HG03196 (cell line): Measurements from ENCODE around the gene NUP214.
"Not testable (repeated sequence)": the region's sequence is repeated elsewhere in the genome, so short reads cannot be mapped to it uniquely, and the experiment has no call there.

Experiments
- ATAC-seq: cut with Tn5 transposase; IDR thresholded peaks from one replicate; pipeline ENCODE4 v1.9.1; 2021; ENCODE audit not compliant: unreplicated experiment

NUP214 gene

DNA sequence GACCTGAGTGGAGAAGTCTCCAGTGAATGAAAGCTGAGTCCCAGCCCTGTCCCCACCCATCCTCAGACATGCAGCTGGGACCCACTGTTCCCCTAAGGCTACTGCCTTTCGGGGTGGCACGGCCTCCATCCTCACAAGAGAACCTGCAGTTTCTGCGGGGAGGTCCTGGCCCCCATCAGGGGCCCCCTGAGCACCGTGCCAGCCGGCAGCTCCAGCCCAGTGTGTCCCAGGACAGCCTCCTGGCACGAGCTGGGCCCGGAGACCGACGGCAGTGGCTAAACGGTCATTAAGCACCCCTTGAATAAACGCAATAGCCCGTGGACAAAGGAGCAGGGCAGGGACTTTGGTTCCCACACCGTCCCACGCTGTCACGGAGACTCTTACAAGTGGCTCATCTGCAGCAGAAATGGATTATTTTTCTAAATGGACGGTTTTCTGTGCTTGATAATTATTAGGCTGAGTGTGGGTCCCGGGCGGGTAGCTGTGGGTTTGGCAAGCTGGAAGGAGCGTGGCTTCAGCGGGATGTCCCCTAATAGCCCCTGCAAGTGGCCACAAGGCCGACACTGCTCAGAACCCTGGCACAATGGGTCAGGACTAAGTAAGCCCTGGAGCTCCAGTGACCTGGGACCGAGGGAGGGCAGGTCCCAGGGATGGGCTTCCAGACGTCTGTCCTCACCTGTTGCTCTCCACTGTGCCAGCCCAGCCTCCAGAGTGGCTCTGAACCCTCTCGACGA lies 133.5 kb downstream of the NUP214 start:
- ATAC-seq: no peak

GRCh38 chr9:131259432-131259898 lies 134.1 kb downstream of the NUP214 start:
- no peak for ATAC-seq

GRCh38 chr9:131259916-131260597 lies 134.7 kb downstream of the NUP214 start:
- ATAC-seq: no peak

DNA sequence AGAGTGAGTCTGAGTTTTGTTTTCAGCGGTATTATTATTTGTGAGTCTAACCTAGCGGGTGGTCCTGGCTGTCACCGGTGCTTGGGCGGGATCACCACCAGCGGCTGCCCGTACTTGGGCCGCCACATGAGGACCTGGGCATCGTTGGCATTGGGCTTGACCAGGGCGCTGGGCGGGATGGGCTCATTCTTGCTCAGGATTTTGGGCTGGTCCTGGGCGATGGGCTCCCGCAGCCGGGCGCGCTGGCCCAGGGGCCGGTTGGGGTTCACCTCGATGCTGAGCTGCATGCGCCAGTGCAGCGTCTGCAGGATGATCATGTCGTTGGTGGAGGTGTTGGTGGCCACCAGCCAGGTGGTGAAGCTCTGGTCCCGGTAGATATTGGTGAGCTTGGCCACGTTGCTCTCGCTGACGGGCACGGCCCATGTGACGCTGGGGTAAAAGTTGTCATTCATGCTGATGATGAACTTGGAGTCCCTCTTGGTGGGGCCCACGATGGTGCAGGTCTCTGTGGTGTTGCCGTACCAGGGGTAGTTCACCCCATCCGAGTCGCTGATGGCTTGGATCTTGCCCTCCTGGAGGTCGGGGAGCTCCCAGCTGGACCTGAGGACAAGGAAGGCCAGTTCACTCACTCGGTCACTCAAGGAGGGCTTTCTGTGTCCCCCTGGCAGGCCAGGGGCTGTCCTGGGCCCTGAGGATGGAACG lies 135.5 kb downstream of the NUP214 start:
- ATAC-seq: no peak

DNA sequence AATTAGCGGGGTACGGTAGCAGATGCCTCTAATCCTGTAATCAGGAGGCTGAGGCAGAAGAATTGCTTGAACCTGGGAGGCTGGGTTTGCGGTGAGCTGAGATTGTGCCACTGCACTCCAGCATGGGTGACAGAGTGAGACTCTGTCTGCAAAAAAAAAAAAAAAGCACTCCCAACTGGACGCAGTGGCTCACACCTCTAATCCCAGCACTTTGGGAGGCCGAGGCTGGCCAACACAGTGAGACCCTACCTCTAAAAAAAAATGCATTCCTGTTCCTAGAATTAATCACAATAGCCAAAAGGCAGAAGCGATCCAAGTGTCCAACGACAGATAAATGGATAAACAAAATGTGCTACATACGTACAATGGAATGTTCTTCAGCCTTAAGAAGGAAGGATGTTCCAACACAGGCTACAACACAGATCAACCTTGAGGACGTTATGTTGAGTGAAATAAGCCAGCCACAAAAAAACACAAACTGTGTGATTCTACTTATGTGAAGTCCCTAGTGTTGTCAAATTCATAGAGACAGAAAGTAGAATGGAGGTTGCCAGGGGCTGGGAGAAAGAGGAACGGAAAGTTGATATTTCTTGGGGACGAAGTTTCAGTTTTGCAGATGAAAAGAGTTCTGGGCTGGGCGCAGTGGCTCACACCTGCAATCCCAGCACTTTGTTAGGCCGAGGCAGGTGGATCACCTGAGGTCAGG lies 137.1 kb downstream of the NUP214 start:
- no peak for ATAC-seq

DNA sequence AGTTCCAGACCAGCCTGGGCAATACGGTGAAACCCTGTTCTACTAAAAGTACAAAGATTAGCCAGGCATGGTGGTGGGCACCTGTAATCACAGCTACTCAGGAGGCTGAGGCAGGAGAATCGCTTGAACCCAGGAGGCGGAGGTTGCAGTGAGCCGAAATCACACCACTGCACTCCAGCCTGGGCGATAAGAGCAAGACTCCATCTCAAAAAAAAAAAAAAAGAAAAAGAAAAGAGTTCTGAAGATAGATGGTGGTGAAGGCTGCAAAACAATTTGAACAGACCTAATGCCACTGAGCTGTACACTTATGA lies 137.6 kb downstream of the NUP214 start:
- ATAC-seq: not testable (repeated sequence)

- ATAC-seq: no peak
Observed at GRCh38 chr9:131263701-131264100, 138.3 kb downstream of the NUP214 start.

- ATAC-seq: no peak
Observed at GRCh38 chr9:131264231-131264630, 138.8 kb downstream of the NUP214 start.

DNA sequence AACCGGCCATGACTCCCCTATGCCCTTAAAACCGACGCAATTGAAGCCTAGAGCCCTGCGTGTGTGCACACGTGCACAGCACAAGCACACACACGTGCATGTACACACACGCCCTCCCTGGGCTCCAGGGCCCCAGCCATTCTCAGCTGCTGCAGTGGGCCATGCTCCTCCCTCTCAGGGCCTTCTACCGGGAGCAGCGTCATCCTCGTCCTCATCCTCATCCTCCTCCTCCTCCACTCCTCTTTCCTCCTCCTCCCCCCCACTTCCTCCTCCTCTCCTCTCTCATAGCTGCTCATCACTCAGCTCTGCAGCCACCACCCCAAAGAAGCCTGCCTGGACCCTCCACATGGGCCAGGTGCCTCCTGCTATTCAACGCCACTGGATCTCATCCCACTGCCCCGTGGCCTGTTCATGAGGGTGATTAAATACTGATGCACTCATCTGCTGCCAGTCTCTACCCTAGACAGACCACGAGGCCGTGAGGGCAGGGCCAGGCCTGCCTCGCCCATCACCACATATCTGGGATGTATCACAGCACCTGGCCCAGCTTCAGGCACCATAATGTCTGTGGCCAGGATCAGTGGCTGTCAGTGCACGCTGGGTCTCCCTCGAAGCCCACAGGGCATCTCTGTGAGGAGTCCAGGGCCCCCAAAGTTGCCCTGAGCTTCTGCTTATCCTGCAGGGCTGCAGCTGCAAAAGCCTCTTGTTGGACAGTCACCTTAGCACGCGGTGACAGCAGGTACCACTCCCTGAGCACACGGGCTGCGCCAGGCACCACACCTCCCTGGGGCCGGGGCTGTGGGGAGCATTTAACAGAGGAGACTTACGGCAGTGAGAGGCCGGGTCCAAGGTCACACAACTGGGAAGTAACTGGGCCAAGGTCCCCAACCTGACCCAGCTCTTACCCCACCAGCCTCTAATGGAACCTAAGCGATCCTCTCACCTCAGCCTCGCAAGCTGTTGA lies 141.2 kb downstream of the NUP214 start:
- no peak for ATAC-seq

GRCh38 chr9:131270171-131271015 lies 145.0 kb downstream of the NUP214 start:
- ATAC-seq: no peak

DNA sequence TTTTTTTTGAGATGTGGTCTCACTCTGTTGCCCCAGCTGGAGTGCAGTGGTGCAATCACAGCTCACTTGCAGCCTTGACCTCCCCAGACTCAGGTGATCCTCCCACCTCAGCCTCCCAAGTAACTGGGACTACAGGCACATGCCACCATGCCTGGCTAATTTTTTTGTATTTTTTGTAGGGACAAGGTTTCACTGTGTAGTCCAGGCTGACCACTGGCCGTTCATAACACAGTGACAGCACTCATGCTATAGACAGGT lies 145.6 kb downstream of the NUP214 start:
- ATAC-seq: not testable (repeated sequence)

DNA sequence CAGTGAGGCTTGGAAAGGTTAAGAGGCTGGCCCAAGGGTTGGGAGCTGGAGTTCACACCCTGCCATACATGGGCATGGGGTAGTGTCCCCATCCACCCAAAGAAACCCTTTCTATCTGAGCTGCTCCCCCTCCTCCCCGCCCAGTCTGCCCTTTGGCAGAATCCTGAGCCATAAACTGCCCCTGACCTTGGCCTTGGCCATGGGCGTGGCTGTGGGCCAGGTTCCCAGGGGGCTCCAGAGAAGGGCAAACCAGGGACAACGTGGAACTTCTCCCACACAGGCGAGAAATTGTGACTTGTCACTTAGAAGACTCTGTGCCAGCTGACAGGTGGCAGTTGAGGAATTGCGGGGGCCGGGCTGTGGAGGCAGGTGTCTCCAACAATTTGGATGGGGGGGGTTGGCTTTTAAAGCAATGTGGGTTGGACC lies 146.1 kb downstream of the NUP214 start:
- no peak for ATAC-seq

- no peak for ATAC-seq
Observed at GRCh38 chr9:131272212-131272611, 146.8 kb downstream of the NUP214 start.

DNA sequence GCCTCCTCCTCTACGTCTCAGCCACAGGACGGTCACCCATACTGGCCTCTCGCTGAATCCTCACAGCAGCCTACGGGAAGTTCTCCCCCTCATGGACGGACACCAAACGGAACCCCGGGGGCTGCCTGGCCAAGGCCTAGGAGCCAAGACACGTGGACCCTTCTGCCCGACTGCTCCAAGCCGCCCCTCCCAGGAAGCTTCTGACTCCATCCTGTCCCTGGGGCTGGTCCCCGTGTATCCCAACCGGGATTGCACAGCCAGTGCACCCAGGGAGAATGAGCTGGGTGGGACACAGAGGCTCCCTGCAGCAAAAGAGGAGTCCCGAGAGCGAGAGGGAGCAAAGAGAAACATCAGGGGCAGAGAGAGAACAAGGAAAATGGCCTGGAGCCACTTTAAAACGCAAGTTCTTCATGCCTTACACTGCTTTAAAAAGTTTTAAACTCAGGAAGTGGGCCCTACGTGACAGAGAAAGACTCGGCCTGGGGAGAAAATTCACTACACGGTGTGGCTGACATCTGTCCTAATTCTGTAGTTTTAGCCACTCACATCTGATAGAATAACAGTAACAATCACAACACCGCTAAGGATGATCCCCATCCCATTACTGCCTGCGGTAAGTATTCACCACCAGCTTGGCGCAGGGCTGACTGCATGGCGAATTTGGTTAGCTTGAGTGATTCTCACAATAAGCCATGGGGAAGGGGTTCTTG lies 147.9 kb downstream of the NUP214 start:
- no peak for ATAC-seq

- no peak for ATAC-seq
Observed at GRCh38 chr9:131273856-131274673, 148.7 kb downstream of the NUP214 start.

- ATAC-seq: no peak
Observed at GRCh38 chr9:131274674-131275331, 149.4 kb downstream of the NUP214 start.

DNA sequence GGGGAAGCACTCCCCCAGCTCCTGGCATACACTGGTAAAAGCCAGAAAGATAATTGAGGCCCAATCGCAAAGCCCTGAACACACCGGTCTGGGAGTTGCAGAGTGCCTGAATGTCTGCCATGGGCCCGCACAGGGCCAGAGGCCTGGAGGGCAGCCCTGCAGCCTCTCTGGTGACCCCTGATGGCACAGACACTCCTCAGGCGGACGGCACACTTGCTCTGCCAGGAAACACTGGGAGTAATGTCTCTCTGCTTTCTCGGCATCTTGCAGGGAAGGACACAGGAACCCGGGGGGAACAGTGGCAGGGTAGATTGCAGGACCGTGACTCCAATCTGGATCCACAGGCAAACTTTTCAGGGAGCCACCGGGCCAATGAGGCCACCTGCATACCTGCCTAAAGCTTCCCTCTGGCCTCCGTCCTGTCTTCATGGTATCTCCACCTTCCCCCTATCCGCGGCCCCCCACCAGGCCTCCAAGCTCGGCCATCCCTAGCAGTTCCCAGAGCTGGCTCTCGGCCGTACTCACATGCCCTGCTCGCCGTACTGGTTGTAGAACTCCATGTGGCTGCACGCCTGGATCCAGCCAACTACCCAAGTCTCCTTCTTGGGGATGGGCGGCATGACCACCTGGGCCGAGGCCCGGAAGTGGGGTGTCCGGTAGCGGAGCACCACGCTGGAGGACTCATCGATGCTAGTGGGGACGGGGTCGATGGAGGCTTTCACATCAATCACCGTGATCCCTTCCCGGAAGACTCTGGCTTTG lies 150.1 kb downstream of the NUP214 start:
- ATAC-seq: no peak
